GM12872 (cell line): Measurements from ENCODE around the gene RAB39A.

Experiments used
- TF ChIP-seq, protein P1 (sequence below): IDR thresholded peaks from 3 replicates; pipeline ENCODE4 v1.5.1; 2011; ENCODE audit warnings: low read depth, mild to moderate bottlenecking, low read length, moderate library complexity; ENCODE audit not compliant: insufficient read depth

The RAB39A gene

DNA sequence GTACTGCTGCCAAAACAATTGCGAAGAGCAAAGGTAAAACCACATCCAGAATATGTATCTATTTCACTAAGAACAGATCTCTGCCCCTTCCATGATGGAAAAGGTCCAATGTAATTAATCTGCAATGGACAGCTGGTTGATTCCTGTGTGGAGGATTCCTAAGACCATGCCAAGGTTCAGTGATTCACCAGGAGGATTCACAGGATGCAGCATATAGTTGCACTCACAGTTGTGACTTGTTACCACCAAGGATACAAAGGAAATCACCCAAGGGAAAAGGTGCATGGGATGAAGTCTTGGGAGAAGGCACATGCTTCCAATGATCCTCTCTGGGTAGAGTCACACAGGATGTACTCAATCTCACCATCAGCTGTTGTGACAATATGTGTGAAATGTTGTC, 45.4 kb downstream of the RAB39A start:
- TF ChIP-seq, protein P1, sequence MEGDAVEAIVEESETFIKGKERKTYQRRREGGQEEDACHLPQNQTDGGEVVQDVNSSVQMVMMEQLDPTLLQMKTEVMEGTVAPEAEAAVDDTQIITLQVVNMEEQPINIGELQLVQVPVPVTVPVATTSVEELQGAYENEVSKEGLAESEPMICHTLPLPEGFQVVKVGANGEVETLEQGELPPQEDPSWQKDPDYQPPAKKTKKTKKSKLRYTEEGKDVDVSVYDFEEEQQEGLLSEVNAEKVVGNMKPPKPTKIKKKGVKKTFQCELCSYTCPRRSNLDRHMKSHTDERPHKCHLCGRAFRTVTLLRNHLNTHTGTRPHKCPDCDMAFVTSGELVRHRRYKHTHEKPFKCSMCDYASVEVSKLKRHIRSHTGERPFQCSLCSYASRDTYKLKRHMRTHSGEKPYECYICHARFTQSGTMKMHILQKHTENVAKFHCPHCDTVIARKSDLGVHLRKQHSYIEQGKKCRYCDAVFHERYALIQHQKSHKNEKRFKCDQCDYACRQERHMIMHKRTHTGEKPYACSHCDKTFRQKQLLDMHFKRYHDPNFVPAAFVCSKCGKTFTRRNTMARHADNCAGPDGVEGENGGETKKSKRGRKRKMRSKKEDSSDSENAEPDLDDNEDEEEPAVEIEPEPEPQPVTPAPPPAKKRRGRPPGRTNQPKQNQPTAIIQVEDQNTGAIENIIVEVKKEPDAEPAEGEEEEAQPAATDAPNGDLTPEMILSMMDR = no peak

DNA sequence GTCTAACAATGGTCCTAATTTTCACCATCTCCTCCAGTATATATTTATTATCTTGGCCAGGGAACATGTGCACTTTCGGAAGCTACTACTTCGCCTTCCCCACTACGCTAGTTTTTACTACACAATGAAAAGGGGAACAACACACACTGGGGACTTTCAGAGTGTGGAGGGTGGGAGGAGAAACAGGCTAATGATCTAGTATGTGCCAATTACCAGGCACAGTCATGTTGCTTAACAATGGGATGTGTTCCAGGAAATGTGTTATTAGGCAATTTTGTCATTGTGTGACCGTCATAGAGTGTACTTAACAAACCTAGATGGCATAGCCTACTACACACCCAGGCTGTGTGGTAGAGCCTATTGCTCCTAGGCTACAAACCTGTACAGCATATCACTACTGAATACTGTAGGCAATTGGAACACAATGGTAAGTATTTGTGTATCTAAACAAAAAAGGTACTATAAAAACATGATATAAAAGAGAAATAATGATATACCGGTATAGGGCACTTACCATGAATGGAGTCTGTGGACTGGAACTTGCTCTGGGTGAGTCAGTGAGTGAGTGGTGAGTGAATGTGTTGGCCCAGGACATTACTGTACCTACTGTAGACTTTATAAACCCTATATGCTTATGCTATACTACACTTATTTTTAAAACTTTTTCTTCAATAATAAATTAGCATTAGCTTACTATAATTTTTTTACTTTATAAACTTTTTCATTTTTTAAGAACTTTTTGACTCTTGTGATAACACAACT, 60.3 kb downstream of the RAB39A start:
- TF ChIP-seq, protein P1 = no peak

DNA sequence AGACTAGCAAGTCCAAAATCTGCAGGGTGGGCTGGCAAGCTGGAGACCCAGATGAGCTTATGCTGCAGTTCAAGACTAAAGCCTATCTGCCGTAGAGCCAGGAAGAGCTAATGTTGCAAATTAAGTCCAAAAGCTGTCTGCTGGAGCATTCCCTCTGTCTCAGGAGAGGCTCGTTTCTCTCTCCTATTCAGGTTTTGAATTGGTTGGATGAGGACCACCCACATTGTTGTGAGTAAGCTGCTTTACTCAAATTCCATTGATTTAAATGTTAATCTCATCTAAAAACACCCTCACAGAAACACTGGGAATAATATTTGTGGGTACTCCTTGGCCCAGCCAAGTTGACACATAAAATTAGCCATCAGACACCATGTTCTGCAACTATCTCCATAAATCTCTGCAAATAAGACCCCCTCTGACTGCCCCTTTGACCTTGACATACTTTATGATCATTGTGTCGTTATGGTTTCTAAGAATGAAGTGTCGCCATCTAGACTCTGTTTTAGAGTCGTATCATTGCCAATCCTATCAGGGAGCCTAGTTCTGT, 63.7 kb downstream of the RAB39A start:
- TF ChIP-seq, protein P1 = no peak

DNA sequence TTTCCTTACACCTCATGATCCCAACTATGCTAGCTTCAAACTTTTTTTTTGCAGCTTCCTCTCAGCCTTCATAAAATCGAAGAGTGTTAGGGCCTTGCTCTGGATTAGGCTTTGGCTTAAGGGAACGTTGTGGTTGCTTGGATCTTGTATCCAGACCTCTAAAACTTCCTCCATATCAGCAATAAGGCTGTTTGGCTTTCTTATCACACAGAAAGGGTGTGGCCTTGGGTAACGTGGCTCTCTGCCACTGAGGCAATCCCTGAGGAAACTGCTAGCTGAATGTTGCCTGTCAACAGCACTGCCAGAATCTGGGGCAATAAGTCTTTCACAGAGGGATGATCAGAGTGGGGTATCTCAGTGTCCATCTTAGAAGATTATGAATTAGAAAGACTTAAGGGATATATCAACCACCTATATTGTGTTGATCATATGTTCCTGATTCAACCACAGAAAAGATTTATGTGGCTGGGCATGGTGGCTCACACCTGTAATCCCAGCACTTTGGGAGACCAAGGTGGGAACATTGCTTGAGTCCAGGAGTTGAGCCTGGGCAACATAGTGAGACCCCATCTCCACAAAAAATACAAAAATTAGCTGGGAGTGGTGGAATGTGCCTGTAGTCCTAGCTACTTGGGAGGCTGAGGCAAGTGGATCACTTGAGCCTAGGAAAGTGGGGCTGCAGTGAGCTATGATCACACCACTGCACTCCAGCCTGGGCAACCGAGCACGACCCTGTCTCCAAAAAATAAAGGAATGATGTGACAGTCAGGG, 67.9 kb downstream of the RAB39A start:
- TF ChIP-seq, protein P1 = no peak

DNA sequence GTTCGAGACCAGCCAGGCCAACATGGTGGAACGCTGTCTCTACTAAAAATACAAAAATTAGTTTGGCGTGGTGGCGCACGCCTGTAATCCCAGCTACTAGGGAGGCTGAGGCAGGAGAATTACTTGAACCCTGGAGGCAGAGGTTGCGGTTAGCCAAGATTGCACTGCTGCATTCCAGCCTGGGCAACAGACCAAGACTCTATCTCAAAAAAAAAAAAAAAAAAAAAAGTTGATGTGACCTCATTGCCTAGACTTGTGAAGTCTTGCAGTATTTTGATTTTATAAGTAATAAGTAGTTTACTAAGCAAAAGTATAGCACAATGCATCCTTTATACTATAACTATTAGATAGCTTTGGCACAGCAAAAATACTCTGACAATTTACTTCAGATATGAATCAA, 70.5 kb downstream of the RAB39A start:
- TF ChIP-seq, protein P1 = no peak

DNA sequence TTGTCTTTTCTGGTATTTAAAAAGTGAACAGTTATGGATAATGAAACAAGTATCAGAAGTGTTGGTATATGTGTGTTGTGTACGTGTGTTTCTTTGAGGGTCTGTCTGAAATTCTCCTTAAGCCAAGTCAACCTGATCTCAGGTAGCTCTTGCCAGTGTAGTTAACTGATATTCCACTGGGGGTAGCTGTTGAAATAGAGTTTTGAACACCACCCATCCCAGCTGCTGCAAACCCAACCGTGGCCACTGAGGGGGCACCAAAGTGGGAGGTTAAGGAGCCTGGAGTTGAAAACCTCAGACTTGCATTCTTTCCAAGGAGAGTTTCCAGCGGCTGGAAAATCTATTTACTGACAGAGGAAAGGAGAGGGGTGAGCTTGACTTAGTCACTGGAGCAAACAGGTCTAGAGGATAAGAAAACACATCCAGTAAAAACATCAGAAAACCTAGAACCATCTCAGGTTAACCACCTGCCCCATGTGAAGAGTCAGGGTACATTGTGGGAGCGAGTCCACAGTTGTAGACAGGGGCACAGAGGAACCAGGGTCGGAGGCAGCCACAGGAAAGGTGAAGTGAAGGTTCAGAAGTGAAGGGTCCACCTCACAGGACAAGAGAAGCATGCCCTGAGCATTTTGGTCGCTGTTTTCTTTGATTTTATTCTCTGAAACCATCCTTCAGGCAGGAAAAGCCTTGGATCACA, 71.7 kb downstream of the RAB39A start:
- TF ChIP-seq, protein P1 = peak; percentile 82

DNA sequence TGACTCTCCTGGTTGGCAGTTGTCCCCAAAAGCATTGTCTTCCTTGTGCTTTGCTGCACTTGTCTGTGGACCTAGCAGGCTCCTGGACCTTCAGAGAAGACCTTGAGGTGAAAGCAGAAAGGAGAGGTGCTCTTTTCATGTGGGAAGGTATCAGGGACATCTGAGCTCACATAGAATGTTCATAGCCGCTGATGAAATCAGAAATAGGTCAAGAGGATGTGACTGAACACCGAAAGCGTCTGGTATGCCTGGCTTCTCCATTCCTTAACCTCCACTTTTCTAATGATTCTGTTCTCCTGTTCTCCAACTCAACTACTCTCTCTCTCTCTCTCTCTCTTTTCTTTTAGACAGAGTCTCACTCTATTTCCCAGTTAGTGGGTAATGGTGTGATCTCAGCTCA, 74.2 kb downstream of the RAB39A start:
- TF ChIP-seq, protein P1 = no peak
